ENCODE data around the gene RPS15.

The RPS15 gene

GRCh38 chr19:1471010-1471514 is 32.9 kb downstream of the RPS15 start:
- H3K27me3 ChIP-seq (ENCODE audit: low read depth, low read length), result no peaks in the 10 kb centered on the region
- peaks cover 30% of the 10 kb centered on the region for H4K20me1 ChIP-seq (ENCODE audit: insufficient read depth, low read length)
- no peak overlapping the region for H3K4me2 ChIP-seq (ENCODE audit: low read length)
- H3K9ac ChIP-seq (ENCODE audit: low read length), result no peak overlapping the region
- H3K4me1 ChIP-seq (ENCODE audit: low read length), result no peaks in the 10 kb centered on the region
- no peak overlapping the region for H3K4me3 ChIP-seq (ENCODE audit: low read length)
- TF ChIP-seq EZH2phosphoT487 (IDR thresholded peaks at IDR 0.05; ENCODE audit: low read depth), result no peak
- no peak for TF ChIP-seq CTCF (IDR thresholded peaks at IDR 0.05; ENCODE audit: low read depth, low read length)
- no peak overlapping the region for H3K27ac ChIP-seq (ENCODE audit: low read length)
- peaks cover 12% of the 10 kb centered on the region for H3K36me3 ChIP-seq (replicated peaks; ENCODE audit: low read depth, low read length)
- H2AFZ ChIP-seq (ENCODE audit: low read depth, low read length), result no peak overlapping the region
- H3K9me3 ChIP-seq (ENCODE audit: insufficient read depth, low read length), result no peaks in the 10 kb centered on the region
- H3K79me2 ChIP-seq (ENCODE audit: low read length), result peaks cover 4% of the 10 kb centered on the region; the same call in 1 of the 2 replicates

GRCh38 chr19:1471515-1472160 is 33.4 kb downstream of the RPS15 start:
- peaks cover 13% of the 10 kb centered on the region for H3K36me3 ChIP-seq (replicated peaks; ENCODE audit: low read depth, low read length)
- H3K4me1 ChIP-seq (ENCODE audit: low read length), result no peaks in the 10 kb centered on the region
- no peaks in the 10 kb centered on the region for H3K27me3 ChIP-seq (ENCODE audit: low read depth, low read length)
- no peak overlapping the region for H3K9ac ChIP-seq (ENCODE audit: low read length)
- TF ChIP-seq EZH2phosphoT487 (IDR thresholded peaks at IDR 0.05; ENCODE audit: low read depth) (no peak), CTCF (IDR thresholded peaks at IDR 0.05; ENCODE audit: low read depth, low read length) (peak; percentile 23; the same call in 1 of the 2 replicates)
- peaks cover 30% of the 10 kb centered on the region for H4K20me1 ChIP-seq (ENCODE audit: insufficient read depth, low read length)
- H2AFZ ChIP-seq (ENCODE audit: low read depth, low read length), result no peak overlapping the region
- no peak overlapping the region for H3K4me2 ChIP-seq (ENCODE audit: low read length)
- H3K4me3 ChIP-seq (ENCODE audit: low read length), result no peak overlapping the region
- peaks cover 10% of the 10 kb centered on the region; the same call in 1 of the 2 replicates for H3K79me2 ChIP-seq (ENCODE audit: low read length)
- no peaks in the 10 kb centered on the region for H3K9me3 ChIP-seq (ENCODE audit: insufficient read depth, low read length)
- no peak overlapping the region for H3K27ac ChIP-seq (ENCODE audit: low read length)

- Histone ChIP-seq H3K4me2 (ENCODE audit: low read length) (no peak overlapping the region), H3K4me3 (ENCODE audit: low read length) (no peak overlapping the region), H3K36me3 (replicated peaks; ENCODE audit: low read depth, low read length) (peaks cover 16% of the 10 kb centered on the region), H3K79me2 (ENCODE audit: low read length) (peaks cover 15% of the 10 kb centered on the region), H3K4me1 (ENCODE audit: low read length) (0 out of 2 replicates have a peak, but pooled peaks cover 2% of the 10 kb centered on the region), H2AFZ (ENCODE audit: low read depth, low read length) (no peak overlapping the region), H4K20me1 (ENCODE audit: insufficient read depth, low read length) (peaks cover 30% of the 10 kb centered on the region), H3K9ac (ENCODE audit: low read length) (no peak overlapping the region), H3K9me3 (ENCODE audit: insufficient read depth, low read length) (no peaks in the 10 kb centered on the region), H3K27ac (ENCODE audit: low read length) (no peak overlapping the region), H3K27me3 (ENCODE audit: low read depth, low read length) (no peaks in the 10 kb centered on the region)
- TF ChIP-seq EZH2phosphoT487 (IDR thresholded peaks at IDR 0.05; ENCODE audit: low read depth) (no peak), CTCF (IDR thresholded peaks at IDR 0.05; ENCODE audit: low read depth, low read length) (no peak)
Observed at GRCh38 chr19:1472231-1473084, 34.3 kb downstream of the RPS15 start.
